GM12873 (cell line): ENCODE results near the gene CAPN15.

Source experiments
- TF ChIP-seq, protein P1 (sequence below): IDR thresholded peaks from 2 replicates; pipeline ENCODE4 v1.5.1; 2012; ENCODE audit warnings: low read depth, mild to moderate bottlenecking, moderate library complexity, low read length, control low read depth; ENCODE audit not compliant: insufficient read depth; ENCODE audit errors: missing control alignments

The CAPN15 gene

DNA sequence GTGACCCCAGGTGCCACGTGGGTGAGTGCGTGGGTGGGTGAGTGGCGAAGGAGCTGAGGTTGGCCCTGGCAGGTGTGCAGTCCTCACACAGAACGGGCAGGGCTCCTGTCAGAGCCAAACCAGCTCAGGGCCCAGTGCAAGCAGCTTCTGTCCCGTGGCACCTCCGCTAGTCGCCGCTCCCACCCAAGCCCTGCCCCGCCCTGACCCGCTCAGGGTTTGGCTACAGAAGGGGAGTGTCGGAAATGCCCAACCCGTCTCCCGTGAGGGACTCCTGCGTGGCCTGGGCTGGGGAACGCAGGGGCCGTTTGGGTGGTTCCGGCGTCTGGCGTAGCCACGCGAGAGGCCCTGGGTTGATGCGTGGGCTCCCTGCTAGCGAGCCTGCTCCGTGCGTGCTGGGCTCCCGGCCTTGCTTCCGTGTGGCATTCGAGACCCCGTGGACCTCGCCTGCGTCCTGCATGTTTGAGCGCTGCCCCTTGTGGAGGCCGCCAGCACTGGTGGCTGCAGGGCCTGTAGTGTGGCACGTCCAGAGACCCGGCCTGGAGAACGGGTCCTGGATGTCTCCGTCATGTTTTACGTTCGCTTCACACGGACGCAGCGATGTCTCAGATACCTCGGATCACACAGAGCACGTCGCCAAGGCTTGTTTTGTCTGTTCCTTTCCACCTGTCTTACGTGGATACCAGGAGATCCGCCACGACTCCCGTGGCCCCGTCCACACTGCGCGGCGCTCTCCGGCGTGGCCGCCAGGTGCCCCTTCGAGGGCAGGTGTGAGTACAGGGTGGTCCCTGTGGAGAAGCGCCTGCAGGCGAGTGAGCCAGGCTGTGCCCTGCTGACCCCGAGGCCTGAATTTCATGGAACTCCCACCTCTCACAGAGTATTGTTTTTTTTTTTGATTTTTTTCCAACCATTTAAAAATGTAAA is 10.2 kb downstream of the CAPN15 start:
- TF ChIP-seq, protein P1, sequence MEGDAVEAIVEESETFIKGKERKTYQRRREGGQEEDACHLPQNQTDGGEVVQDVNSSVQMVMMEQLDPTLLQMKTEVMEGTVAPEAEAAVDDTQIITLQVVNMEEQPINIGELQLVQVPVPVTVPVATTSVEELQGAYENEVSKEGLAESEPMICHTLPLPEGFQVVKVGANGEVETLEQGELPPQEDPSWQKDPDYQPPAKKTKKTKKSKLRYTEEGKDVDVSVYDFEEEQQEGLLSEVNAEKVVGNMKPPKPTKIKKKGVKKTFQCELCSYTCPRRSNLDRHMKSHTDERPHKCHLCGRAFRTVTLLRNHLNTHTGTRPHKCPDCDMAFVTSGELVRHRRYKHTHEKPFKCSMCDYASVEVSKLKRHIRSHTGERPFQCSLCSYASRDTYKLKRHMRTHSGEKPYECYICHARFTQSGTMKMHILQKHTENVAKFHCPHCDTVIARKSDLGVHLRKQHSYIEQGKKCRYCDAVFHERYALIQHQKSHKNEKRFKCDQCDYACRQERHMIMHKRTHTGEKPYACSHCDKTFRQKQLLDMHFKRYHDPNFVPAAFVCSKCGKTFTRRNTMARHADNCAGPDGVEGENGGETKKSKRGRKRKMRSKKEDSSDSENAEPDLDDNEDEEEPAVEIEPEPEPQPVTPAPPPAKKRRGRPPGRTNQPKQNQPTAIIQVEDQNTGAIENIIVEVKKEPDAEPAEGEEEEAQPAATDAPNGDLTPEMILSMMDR = peak; percentile 15

DNA sequence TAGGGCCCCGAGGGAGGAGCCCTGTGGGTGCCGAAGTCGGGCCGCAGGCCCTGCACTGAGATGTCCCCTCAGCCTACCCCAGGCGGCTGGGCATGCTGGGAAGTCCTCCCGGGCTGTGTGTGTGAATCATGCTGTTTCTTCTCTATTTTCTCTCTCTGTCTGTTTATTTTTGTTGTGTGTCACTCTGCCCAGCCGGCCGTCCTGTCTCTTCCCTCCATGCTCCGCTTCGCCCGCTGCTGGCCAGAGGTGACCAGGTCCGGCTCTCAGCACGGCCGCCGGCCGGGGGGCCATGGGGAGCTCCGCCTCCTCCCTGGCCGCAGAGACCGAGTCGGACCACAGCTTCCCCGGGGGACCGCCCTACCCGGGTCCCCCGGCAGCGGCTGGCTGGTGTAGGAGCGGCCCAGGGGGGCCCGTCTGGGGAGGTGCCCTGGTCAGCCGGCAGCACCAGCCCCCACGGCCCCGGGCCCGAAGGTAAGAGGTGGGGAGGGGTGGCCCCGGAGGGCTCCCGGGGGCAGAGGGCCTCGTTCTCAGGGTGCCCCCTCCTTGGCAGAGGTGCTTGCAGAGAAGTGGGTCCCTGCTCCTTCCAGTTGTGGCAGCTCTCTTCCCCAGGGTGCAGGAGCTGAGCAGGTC is 12.5 kb downstream of the CAPN15 start:
- TF ChIP-seq, protein P1 = no peak

DNA sequence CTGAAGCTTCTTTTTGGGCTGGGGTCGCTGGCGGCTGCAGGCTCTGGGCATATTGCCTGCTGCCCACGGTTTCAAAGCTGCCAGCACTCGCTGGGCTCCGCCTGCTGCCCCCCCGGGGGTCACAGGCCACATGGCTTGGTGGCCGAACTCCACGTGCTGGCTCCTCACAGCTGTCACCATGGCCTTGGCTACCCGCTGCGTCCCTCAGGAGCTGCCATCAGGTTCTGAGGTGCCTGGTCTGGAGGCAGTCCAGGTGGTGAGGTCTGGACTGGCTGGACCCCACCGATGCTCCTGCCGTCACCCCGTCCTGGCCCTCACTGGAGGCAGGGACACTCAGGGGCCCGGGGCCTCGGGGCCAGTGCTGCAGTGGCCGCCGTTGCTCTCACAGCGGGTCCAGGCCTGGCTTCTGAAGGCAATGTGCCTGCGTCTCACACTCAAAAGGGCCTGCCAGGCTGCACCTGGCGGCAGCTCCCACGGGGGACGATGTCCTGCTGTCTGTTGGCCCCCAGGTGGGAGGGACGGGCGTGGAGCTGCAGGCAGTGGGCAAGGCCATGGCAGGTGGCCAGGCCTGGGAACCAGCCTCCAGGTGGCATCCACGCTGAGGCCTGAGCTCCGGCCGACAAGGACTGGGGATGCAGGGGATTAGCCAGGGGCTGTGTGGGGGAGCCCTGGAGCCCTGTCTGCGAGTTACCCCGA is 13.3 kb downstream of the CAPN15 start:
- TF ChIP-seq, protein P1 = no peak

DNA sequence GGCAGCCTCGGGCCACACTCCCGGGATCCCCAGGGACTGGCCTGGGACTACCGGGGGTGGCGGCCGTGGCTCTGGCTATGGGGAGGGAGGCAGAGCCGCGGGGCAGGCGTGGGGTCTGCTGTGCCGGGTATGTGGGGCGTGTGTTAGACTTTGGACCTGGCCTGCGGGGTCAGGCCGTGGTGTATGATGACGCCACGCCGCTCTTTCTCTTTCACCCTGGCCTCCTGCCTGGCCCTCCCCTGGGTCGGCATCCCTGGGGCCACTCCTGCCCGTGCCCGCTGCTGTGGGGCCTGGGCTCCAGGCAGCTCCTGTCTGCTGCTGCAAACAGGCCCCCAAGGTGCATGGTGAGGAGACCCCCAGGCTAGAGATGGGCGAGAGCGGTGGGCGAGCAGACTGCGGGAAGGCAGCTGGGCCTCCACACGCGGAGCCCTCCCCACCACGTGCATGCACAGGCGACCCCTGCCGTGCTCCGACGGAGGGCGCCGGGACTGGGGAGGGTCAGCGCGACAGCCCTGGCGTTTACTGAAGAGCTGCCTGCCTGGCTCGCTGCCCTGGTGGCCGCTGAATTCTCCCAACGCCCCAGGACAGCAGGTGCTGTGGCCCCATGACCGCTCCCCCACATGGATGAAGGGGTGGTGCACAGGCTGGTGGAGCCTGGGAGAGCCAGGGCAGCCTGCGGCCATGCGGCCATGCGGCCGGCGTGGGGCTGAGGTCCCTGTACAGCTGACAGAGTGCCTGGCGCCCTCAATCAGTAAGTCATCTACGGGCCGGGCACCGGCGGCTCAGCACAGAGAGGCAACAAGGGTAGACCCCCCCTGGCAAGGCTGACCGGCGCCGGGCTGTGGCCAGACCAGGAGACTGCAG is 16.0 kb downstream of the CAPN15 start:
- TF ChIP-seq, protein P1 = no peak

DNA sequence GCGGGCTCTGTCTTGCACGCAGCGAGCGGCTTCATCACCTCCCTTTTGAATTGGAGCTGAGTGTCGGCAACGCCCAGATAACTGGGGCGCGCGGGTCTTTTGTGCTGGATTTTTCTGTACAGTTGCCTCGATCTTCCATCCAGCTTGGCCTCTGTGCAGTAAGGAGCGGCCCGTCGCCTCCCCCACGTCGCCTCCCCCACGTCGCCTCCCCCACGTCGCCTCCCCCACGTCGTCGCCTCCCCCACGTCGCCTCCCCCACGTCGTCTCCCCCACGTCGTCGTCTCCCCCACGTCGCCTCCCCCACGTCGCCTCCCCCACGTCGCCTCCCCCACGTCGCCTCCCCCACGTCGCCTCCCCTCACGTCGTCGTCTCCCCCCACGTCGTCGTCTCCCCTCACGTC is 17.0 kb downstream of the CAPN15 start:
- TF ChIP-seq, protein P1 = no peak

DNA sequence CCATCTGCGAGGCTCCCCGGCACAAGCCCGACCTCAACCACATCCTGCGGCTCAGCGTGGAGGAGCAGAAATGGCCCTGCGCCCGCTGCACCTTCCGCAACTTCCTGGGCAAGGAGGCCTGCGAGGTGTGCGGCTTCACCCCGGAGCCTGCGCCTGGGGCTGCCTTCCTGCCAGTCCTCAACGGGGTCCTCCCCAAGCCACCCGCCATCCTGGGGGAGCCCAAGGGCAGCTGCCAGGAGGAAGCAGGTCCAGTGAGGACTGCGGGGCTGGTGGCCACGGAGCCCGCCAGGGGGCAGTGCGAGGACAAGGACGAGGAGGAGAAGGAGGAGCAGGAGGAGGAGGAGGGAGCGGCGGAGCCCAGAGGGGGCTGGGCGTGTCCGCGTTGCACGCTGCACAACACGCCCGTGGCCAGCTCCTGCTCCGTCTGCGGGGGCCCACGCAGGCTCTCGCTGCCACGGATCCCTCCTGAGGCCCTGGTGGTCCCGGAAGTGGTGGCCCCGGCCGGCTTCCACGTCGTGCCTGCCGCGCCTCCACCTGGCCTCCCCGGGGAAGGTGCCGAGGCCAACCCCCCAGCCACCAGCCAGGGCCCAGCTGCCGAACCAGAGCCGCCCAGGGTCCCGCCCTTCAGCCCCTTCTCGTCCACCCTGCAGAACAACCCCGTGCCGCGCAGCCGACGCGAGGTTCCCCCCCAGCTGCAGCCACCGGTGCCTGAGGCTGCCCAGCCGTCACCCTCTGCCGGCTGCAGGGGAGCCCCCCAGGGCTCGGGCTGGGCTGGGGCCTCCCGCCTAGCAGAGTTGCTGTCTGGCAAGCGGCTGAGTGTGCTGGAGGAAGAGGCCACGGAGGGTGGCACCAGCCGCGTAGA is 19.6 kb downstream of the CAPN15 start:
- TF ChIP-seq, protein P1 = no peak
